ENCODE measurements around the gene KIF16B.

KIF16B gene

DNA sequence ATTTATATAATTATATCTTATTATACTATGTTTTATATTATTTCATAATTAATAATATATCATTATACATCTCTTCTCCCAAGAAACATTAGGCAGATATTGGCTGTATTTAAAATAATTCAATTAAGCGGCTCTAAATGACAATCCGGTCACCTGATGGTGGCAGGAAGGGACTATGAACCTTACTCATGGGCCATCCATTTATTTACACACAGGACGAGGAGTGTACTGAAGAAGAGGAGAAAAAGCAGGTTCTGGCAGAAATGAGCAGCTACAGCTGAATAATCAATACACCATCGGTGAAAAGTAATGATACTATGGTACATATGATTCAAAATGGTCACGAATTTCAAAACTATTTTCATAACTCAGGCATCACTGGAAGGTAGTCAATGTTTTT is 277.7 kb downstream of the KIF16B start (continued):
- TF ChIP-seq ZNF660 (tag by site-specific recombination; IDR thresholded peaks at IDR 0.05) (no peak), ZNF214 (tag by site-specific recombination; IDR thresholded peaks at IDR 0.05; ENCODE audit: borderline replicate concordance) (no peak)

DNA sequence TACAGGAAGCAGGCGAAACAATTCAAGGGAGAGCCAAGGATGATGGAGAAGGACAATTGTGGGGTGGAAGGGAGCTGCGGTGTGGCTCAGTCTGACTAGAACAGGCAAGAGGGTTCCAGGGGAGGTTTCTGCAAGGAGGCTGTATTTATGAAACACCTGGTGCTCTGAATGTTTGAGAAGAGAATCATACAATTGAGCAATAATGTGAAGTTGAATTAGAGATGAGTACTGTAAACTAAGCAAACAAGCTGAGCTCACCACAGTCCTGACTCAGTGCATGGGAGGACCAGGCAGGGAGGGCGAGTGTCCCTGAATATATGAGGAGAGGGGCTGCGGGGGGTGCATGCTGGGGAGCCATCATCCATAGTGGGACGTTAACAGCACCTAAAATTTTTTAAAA is 279.7 kb downstream of the KIF16B start:
- CTCF ChIA-PET, result interaction anchor here (0.5 kb wide), 1 partner anchor 19 kb away, joined by 3 read pairs; no protein-coding TSS in a partner anchor
- no peaks in the 10 kb centered on the region for H3K9me3 ChIP-seq (ENCODE audit: control insufficient read depth, insufficient read depth, low read depth, low read length)

DNA sequence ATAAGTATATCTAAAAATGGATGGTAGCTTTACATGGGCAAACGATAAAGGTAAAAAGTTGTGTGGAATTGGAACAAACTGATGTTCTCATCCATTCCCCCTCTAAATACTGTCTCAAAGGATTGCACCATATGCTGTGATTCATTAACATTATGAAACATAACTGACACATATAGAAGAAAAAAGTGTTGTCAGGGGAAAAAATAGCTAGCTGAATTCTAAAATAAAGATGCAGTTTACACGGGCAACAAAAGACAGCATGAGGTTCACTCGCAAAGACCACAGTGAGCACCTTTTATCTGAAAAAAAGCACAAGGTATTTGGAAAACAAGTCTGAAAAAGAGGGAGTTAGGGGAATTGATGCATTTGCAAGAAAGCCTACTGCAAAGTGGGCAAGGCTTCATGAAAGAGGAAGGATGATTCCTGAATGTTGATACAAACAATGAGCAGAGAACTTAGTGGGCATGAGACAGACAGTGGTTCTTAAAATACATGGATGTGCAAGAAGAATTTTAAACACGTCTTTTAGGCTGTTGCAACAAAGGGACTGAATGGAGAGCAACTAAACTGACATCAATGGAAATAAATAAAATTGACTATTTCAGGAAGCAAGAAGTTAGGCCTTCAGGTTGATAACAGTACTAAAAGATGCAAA is 280.9 kb downstream of the KIF16B start:
- TF ChIP-seq GLI4 (tag by site-specific recombination; IDR thresholded peaks at IDR 0.05) (no peak), KLF10 (tag by site-specific recombination; IDR thresholded peaks at IDR 0.05) (no peak), FEZF1 (tag by site-specific recombination; IDR thresholded peaks at IDR 0.05) (no peak), ZNF169 (tag by site-specific recombination; IDR thresholded peaks at IDR 0.05) (no peak), ZNF791 (tag by site-specific recombination; IDR thresholded peaks at IDR 0.05) (no peak), GLIS1 (tag by site-specific recombination; IDR thresholded peaks at IDR 0.05) (no peak), KLF7 (tag by site-specific recombination; IDR thresholded peaks at IDR 0.05; ENCODE audit: borderline replicate concordance) (no peak), KLF16 (tag by site-specific recombination; IDR thresholded peaks at IDR 0.05) (no peak), ZNF521 (tag by site-specific recombination; IDR thresholded peaks at IDR 0.05) (no peak)
- TF ChIP-seq, protein P1, sequence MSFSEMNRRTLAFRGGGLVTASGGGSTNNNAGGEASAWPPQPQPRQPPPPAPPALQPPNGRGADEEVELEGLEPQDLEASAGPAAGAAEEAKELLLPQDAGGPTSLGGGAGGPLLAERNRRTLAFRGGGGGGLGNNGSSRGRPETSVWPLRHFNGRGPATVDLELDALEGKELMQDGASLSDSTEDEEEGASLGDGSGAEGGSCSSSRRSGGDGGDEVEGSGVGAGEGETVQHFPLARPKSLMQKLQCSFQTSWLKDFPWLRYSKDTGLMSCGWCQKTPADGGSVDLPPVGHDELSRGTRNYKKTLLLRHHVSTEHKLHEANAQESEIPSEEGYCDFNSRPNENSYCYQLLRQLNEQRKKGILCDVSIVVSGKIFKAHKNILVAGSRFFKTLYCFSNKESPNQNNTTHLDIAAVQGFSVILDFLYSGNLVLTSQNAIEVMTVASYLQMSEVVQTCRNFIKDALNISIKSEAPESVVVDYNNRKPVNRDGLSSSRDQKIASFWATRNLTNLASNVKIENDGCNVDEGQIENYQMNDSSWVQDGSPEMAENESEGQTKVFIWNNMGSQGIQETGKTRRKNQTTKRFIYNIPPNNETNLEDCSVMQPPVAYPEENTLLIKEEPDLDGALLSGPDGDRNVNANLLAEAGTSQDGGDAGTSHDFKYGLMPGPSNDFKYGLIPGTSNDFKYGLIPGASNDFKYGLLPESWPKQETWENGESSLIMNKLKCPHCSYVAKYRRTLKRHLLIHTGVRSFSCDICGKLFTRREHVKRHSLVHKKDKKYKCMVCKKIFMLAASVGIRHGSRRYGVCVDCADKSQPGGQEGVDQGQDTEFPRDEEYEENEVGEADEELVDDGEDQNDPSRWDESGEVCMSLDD (tag by site-specific recombination; IDR thresholded peaks at IDR 0.05), result no peak
- TF ChIP-seq, protein P2, sequence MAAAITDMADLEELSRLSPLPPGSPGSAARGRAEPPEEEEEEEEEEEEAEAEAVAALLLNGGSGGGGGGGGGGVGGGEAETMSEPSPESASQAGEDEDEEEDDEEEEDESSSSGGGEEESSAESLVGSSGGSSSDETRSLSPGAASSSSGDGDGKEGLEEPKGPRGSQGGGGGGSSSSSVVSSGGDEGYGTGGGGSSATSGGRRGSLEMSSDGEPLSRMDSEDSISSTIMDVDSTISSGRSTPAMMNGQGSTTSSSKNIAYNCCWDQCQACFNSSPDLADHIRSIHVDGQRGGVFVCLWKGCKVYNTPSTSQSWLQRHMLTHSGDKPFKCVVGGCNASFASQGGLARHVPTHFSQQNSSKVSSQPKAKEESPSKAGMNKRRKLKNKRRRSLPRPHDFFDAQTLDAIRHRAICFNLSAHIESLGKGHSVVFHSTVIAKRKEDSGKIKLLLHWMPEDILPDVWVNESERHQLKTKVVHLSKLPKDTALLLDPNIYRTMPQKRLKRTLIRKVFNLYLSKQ (tag by site-specific recombination; IDR thresholded peaks at IDR 0.05; ENCODE audit: borderline replicate concordance), result no peak
- Histone ChIP-seq H3K4me1 (ENCODE audit: control insufficient read depth, insufficient read depth, low read length) (no peaks in the 10 kb centered on the region), H3K36me3 (ENCODE audit: control insufficient read depth in 2 of 2, insufficient read depth in 1 of 2, low read length in 2 of 2) (no peaks in the 10 kb centered on the region), H3K9me3 (ENCODE audit: control insufficient read depth, insufficient read depth, low read depth, low read length) (no peaks in the 10 kb centered on the region), H3K27ac (ENCODE audit: extremely low read depth, low read depth, low read length) (no peak overlapping the region), H3K4me3 (ENCODE audit: low read depth, low read length) (no peak overlapping the region)
- CTCF ChIA-PET, result no interaction called here
- POLR2A ChIA-PET, result no interaction called here

More for the DNA sequence above, 279.7 kb downstream of the KIF16B start:
- no peaks in the 10 kb centered on the region for H3K36me3 ChIP-seq (ENCODE audit: control insufficient read depth in 2 of 2, insufficient read depth in 1 of 2, low read length in 2 of 2)
- POLR2A ChIA-PET, result no interaction called here
- no peak overlapping the region for H3K4me3 ChIP-seq (ENCODE audit: low read depth, low read length)
- TF ChIP-seq GLI4 (tag by site-specific recombination; IDR thresholded peaks at IDR 0.05) (no peak), ZNF629 (tag by site-specific recombination; IDR thresholded peaks at IDR 0.05) (no peak), KLF9 (tag by site-specific recombination; IDR thresholded peaks at IDR 0.05; ENCODE audit: low read depth) (no peak), ZNF140 (tag by site-specific recombination; IDR thresholded peaks at IDR 0.05) (no peak), ZNF311 (tag by site-specific recombination; IDR thresholded peaks at IDR 0.05; ENCODE audit: borderline replicate concordance) (no peak), ZIC2 (tag by site-specific recombination; IDR thresholded peaks at IDR 0.05) (no peak), ZNF530 (tag by site-specific recombination; IDR thresholded peaks at IDR 0.05; ENCODE audit: low read depth) (no peak), ZNF341 (tag by site-specific recombination; IDR thresholded peaks at IDR 0.05; ENCODE audit: low read depth) (no peak)
- no peaks in the 10 kb centered on the region for H3K4me1 ChIP-seq (ENCODE audit: control insufficient read depth, insufficient read depth, low read length)
- H3K27ac ChIP-seq (ENCODE audit: extremely low read depth, low read depth, low read length), result no peak overlapping the region

Data from HEK293 (cell line).